Stimulated activated CD8-positive, alpha-beta memory T cell treated with anti-CD3 and anti-CD28 coated beads, Interleukin-15, amount 100 ng/mL, for 24 hours (primary cell): ENCODE results near the gene NOL7.

Experiments
- DNase-seq: peaks from one replicate; pipeline ENCODE4 v3.0.0-alpha.2; 2020; ENCODE audit warnings: low read depth

The NOL7 gene

DNA sequence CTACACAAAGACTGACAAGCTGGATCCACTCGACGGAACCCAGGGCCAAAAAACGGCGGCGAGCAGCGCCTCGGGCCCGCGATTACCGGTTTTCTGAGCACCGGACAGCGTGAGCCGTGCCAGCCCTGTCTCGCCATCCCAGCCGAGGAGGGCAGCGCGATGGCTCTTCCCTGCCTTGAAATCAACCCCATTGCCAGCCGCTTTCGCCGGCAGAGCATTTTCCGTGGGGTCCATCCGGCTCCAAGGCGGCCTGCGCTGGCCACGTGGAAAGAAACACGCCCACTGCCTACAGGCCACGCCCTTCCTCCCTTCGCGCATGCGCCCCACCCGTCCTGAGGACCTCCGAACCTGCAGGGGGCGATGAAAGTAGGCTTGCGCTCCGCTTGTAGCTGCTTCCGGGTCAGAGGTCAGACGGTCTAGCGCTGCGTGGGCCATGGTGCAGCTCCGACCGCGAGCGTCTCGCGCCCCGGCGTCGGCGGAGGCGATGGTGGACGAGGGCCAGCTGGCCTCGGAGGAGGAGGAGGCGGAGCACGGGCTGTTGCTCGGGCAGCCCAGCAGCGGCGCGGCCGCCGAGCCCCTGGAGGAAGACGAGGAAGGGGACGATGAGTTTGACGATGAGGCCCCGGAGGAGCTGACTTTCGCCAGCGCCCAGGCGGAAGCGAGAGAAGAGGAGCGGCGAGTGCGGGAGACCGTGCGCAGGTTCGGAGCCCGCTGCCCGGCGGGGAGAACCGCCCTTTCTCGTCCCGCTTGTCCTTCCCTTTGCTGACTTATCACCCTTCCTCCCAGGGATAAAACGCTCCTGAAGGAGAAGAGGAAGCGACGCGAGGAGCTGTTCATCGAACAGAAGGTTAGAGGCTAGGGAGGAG is at the start of gene NOL7:
Gene NOL7 (plus strand): TSS at position 410 of the 866 bp plus-strand sequence. CDS start 24 bp downstream, at position 434.
- peak; percentile 96 for DNase-seq

DNA sequence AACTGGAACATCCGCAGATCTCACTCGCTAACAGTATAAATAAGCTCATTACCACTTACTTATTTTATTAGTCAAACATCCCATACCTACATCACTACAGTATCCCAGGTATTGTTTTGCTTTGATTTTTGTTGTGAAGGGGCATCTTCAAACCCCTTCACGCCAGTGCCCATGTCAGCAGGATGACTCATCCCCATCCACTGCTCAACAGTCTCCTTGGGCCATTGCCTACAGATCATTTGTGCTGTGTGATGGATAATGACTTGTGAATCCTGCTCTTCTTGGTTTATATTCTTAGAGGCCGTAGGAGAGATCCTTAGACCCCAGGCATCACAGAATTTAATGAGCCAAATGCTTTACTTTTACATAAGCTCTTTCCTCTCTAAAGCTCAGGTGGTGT is 49.2 kb upstream of the NOL7 start:
- DNase-seq, result no peak

DNA sequence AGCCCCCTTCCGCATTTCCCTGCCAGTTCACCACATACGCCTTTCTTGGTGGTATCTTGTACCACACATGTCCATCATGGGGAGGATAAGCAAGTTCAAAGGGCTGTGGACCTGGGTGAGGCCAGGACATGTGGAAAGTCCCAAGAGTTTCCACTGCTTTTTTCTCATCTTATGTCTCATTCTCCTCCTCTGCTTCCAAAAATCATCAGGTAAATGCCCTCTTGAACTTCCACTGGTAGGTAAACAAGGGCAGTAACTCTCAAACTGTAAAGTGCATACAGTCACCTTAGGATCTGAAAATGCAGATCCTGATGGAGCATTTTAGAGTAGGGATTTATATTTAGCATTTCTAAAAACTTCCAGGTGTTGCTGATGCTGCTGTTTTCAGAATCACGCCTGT is 48.6 kb upstream of the NOL7 start:
- no peak for DNase-seq

DNA sequence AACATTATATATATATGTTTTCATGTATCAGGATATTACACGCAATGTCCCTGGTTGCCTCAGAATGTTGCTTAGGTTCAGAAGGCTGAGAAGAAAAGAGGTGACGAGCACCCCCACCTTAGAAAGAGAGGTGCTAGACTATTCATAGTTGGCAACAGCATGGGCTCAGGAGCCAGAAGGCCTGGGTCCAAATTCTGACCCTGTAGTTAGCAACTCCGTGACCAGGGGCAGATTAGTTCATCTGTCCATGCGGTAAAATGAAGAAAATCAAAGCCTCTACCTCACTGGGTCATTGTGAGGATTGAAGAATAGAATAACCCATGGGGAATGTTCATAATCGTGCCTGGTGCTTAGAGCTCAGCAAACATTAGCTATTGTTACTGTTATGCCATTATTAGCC is 46.2 kb upstream of the NOL7 start:
- no peak for DNase-seq

DNA sequence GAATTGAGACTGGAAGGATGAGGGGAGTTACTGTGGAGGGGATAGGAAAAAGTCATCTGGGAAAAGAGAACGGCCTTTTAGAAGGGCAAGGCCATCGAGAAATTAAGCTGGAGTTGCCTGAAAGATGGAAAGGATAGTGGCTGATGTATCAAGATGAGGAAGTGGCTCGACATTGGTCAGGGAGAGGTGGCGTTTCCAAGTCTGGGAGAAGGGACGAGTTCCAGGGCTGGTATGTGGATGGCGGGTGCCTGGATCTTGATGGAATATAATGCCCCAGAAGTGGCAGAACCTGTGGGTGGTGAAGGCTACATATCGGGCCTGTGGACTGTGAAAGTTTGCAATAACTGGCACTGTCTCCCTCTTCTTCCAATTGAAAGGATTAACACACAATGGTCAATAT is 42.9 kb upstream of the NOL7 start:
- DNase-seq, result no peak

DNA sequence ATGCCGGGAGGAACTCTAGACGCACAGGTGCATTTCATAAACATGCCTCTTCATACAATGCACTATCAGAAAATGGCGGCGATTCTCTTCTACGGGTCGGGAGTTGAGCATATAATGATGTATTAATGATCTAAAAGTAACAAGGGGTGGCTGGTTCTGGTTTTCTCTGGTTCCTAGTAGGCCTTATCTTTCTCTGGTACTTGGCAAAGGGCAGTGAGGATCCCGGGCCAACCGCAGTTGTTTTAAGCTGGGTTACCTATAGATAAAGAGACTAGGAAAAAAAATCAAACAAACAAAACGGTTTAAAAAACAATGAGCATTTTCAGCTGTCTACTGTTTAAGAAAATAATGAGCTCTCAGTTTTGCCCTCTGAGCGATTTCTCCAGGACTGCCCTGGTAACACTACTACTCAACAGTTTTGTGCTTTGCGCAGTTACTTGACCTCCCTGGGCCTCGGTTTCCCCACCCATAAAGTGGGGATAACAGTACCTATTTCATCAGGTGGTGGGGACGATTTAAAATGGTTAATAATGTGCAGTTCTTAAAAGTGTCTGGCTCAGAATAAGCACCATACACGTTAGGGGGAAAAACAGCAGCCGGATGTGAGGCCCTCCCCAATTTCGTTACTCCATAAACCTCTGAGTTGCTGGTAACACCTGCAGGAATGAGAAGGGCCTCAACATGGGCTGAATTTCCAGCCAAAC is 42.0 kb upstream of the NOL7 start:
- DNase-seq, result no peak

DNA sequence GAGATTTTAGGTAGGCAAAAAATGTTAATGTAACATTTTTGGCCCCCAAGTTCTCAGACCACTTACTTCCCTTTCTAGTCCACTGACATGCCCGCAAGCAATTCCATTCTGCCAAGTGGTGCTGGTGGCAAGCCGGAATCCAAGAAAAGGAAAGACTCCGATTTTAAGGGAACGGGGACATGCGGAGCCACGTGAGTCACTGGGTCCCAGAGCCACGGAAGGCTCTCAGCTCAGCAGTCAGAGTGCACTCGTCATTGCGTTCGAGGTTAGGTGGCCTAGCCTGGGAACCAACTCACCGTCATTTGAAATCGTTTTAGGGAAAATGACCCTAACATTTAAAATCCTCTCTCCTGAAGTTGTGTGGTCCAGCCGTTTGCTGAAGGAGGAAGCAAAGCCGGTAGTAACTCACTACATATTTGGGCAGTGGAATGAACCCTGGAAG is 41.4 kb upstream of the NOL7 start:
- DNase-seq, result no peak

DNA sequence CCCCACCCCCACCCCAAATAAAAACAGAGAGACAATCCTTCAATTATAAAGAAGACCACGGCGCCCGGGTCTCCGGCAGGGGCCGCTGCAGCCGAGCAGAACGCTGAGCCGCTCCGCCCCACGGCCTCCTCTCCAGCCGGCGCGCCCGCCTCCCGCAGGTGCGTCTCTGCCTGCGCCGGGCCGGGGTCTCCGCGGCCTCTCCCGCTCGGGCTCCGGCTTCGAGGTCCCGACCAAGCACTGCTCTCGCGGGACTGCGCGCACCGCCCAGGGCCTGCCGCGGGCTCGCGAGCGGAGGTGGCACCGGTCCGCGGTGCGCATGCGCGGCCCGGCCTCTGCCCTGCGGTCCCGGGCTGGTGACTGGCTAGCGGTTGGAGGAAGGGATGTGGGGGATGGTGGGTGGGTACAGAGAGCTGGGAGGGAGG is 41.0 kb upstream of the NOL7 start:
- peak; percentile 77 for DNase-seq

DNA sequence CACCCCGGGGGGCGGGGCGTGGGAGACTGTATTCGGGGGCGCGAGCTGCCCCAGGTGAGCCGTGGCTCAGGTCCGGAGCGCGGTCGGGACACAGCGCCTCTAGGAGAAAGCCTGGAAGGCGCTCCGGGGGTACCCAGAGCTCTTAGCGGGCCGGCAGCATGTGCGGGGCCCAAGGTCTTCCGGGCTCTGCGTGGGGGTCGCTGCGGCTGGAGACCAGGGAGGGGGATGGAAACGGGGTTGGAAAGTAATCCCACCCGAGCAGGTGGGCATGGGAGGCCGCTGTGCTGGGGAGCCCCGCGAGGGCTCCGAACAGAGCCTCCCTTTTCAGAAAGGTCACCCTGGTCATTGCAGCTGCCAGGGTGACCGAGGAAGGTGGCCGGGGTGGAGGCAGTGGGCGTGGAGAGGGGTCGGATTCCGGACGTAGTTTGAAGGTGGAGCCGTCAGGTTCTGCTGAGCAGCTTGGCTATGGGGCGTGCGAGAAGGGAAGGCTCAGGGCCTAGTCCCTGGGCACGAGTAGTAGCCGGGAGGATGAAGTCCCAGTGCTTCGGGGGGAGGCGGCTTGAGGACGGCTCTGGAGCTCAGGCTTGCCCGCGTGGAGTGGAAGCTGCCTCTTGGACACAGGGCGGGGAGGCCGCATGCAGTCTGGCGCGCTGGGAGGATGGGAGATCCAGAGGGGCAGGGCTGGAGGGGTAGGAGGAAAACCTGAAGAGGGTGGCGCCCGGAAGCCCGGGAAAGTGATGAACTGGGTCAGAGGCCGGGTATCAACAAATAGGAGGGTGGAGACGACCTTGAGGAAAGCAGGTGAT is 40.4 kb upstream of the NOL7 start, which contains the start of gene SIRT5:
Gene SIRT5 (plus strand): TSS at position 31 of the 806 bp plus-strand sequence. CDS start 9,510 bp downstream, outside the sequence.
- DNase-seq, result peak; percentile 48

DNA sequence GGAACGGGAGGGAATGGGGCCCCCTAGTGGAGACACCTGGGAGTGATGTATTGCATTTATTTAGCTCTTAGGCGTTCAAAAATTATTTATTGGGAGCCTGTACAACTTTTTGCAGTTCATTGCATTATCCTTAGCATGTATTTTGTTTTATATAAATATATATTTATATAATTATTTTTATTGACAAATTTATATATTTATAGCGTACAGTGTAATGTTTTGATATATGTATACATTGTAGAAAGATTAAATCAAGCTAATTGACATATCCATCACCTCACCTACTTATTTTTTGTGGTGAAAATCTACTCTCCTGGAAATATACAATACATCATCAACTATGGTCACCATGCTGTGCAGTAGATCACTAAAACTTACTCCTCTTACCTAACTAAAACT is 39.8 kb upstream of the NOL7 start:
- DNase-seq, result no peak

DNA sequence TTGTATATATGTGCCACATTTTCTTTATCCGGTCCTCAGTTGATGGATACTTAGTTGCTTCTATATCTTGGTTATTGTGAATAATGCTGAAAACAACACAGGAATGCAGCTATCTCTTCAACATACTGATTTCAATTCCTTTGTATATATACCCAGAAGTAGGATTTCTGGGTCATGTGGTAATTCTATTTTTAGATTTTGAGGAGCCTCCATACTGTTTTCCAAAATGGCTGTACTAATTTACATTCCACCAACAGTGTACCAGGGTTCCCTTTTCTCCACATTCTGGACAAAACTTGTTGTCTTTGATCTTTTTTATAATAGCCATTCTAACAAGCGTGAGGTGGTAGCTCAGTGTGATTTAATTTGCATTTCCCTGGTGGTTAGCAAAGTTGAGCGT is 39.1 kb upstream of the NOL7 start:
- no peak for DNase-seq

DNA sequence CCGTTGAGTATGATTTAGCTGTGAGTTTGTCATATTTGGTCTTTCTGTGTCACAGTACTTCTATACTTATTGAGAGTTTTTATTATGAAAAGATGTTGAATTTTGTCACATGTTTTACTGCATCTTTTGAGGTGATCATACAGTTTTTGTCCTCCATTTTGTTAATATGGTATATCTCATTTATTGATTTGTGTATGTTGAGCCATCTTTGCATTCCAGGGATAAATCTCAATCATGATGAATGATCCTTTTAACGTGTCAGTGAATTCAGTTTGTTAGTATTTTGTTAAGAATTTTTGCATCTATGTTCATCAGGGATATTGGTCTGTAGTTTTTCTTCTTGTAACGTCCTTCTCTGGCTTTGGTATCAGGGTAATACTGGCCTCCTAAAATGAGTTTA is 37.2 kb upstream of the NOL7 start:
- DNase-seq, result no peak

DNA sequence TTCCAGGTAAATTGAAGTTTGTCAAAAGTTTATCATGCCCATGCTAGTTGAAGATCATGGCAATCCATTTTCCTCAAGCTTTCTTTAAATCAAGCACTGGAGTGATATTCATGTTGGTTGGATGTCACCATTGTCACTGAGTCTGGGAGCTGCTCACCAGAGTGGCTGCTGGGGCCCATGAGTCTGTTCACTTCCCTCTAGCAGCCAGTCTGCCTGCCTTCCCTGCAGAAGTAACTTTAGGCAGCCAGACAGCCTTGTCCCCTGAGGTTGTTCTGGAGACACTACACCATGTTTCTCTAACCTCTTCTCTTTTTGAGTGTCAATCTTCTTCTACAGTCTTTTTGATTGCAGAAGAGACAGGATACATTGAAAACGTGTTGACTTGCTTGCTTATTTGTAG is 35.2 kb upstream of the NOL7 start:
- no peak for DNase-seq

DNA sequence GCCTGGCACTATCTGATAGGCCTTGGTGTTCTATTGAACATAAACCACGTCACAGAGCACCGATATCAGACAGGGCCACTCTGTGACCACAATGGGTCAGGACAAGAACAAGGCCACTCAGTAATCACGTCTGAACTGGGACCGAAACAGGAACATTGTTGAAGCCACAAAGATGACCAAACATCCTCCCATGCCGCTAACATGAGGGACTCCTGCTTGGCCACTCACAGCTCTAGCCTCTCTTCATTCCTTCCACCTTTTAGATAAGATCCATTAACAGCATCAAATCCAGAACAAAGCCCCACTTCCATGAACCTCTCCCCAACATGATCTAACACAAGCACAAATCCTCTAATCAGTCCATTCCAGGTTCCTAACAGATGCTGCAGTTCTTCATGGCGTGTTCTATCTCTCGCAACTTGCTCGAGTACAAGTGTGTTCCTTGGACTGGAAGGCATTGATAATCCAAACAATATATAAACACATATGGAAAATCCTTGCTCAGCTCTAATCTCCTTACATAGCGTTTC is 33.4 kb upstream of the NOL7 start:
- DNase-seq, result no peak

DNA sequence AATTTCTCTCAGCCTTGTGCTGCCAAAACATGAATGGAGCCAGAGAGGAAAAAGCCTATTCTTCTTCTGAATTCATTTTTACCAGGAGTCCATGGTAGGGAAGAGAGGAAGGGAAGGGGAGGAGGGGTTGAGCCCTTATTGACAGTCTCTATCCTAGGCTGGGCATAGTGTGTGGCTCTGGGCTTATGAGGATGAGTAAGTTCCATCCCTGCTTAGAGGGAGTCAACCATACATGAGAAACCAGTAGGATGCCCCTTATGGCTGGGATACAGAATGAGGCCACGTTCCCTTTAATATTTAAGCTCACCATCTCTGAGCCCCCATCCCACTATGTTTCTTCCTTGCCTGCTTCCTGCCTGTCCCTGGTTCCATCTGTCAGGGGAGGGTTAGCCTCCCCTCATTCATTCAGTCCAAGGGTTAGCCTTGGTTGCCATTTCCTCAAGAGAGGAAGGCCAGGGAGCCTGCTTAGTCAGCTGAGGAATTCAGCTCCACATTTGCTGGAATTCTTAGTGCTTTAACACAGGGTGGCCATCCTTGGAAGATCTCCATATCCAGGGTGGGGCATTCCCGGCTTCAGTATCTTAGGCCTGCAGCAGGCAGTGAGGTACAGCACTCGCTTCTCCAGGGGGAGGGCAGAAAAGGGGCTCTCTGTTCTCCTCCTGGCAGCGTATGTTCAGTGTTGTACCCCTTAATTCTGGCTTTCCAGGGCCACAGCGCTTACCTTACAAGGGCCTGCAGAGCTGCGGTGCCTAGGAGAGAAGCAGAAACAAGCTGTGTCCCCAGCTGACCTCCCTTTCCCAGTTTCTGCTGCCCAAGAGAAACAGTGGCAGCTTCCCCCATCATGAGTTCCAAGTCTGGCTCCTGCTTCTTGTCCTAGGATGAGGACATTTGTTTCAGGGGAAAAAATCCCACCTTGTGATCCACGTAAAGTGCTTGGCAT is 28.3 kb upstream of the NOL7 start:
- no peak for DNase-seq

DNA sequence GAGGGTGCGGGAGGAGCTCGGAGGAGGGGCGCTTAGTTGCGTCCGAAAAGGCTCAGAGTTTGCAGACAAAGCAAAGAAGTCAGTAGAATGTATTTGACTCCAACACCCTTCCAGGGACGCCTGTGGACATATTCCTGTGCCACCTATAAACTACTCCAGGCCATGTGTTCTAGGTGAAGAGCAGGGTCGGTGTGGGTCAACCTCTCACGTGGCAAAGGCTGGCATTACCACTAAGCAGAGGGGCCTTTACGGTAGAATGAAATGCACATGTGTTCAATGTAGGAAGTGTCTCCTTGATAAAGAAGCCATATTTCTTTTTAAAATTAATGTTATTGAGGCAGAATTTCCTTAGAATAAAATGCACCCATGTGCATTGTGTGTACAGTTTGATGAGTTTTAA is 25.3 kb upstream of the NOL7 start:
- no peak for DNase-seq

DNA sequence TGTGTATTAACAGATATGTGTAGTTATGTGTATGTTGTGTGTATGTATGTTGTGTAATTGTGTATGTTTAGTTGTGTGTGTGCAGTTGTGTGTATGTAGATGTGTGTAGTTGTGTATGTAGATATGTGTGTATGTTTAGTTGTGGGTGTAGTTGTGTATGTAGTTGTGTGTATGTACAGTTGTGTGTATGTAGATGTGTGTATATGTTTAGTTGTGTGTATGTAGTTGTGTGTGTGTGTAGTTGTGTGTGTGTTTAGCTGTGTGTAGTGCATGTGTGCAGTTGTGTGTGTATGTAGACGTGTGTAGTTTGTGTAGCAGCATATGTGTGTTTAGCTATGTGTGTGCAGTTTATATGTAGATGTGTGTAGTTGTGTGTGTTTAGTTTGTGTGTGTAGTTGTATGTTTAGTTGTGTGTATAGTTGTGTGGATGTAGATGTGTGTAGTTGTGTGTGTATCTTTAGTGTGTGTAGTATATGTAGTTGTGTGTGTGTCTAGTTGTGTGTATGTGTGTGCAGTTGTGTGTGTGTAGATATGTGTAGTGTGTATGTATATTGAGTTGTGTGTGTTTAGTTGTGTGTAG is 24.5 kb upstream of the NOL7 start:
- DNase-seq, result no peak

DNA sequence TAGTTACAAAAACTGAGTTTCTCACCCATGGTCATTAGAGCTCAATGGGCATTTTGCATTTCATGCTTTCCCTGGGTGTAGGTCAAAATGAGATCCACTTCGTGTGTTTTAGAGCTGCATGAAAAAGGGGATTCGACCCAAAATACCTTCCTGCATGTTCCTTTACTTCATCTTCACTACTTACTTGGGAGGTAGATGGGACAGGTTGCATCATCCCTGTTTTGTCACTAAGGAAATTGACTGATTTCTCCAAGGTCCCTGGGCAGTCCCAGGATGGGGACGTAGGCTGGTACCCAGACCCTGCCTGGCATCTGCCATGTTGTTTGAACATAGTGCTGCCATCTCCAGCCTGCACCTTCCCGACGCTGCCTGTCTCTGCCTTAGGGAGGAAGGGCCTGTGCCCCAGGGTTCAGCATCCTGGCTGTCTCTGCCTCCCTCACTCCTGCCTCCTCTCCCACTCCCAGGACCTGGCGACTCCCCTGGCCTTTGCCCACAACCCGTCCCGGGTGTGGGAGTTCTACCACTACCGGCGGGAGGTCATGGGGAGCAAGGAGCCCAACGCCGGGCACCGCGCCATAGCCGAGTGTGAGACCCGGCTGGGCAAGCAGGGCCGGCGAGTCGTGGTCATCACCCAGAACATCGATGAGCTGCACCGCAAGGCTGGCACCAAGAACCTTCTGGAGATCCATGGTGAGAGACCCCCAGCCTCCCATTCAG is 23.8 kb upstream of the NOL7 start:
- no peak for DNase-seq

DNA sequence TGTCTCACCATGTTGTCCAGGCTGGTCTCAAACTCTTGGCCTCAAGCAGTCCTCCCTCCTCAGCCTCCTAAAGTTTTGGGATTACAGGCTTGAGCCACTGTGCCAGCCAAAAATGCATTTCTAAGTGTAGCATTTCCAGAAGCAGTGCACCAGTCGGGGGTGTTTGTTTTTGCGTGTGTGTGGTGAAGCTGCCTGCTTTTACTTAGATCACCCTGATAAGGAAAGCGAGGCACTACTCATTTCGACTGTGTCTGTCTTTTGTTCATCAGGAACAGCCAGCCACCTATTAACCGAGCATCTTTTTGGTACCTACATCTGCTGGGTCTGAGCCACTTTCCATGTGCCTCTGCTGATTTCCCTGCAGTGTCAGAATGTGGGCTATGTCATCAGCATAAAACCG is 22.0 kb upstream of the NOL7 start:
- no peak for DNase-seq

DNA sequence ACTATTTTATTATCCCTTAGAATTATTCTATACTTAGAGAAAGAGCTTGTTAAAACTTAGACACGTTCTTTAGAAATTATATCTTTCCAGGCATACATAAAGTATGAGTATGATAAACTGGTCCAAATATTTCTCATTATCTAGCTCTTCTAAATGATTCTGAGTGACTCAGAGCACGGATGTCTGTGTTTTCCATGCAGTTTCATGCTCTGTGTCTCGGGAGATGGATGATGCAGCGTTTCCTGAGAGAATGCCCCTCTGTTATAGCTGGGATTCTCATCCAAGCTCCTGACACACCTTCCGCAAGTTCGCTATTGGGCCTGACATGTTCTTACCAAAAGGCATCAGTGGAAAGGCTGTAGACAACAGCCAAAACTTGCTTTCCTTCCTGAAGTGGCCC is 21.4 kb upstream of the NOL7 start:
- no peak for DNase-seq
